ENCODE measurements around the gene ACTR1B. TPM values are rescaled to one million over a fixed set of nuclear protein-coding genes. Genes with fewer than 3 reads are reported as not detected.
"Not testable (repeated sequence)": the region's sequence is repeated elsewhere in the genome, so short reads cannot be mapped to it uniquely, and the experiment has no call there.

ACTR1B gene
- total RNA-seq, 1 donor from 2014 or later, result 42.9 TPM

DNA sequence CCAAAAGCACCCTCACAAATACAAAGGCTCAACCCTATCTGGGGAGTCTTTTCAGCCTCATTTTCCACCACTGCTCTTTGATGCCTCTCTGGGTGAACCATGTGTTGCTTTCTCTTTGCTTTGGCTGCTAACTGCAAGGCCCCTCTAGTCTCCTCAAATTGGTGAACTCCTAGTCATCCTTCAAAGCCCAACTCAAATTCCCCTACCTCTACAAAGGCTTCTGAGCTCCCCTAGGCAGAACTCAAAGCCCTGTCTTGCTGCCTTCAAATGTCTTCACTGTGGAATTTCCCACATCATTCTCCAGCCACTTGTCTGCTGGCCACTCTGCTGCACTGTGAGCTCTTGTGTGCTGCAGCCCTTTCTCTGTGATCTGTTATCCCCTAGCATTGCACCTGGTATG, 40.9 kb downstream of the ACTR1B start:
- H3K27ac ChIP-seq; DNase-seq (ENCODE audit: low spot score); H3K27me3 Mint-ChIP-seq (ENCODE audit: insufficient read depth, low read depth); H3K79me2 ChIP-seq (ENCODE audit: low read depth); H3K36me3 ChIP-seq; H2AFZ ChIP-seq (replicated peaks); H3K4me2 ChIP-seq; H3K9ac ChIP-seq; H3F3A ChIP-seq (ENCODE audit: low read depth); H3K9me3 ChIP-seq (ENCODE audit: low read depth); H3K4me3 Mint-ChIP-seq; H3K27me3 ChIP-seq; H3K4me1 ChIP-seq; H3K4me3 ChIP-seq; H3K36me3 Mint-ChIP-seq; H4K20me1 ChIP-seq (ENCODE audit: low read depth); H3K9me3 Mint-ChIP-seq: not testable (repeated sequence)
- peak overlapping the region; percentile 18 for H3K27ac Mint-ChIP-seq
- peaks cover 10% of the 10 kb centered on the region for H3K4me1 Mint-ChIP-seq

GRCh38 chr2:97620492-97620891, 43.4 kb downstream of the ACTR1B start:
- H3K36me3 Mint-ChIP-seq; H3K27me3 ChIP-seq; H3K4me3 ChIP-seq; H3K27ac Mint-ChIP-seq; H3F3A ChIP-seq (ENCODE audit: low read depth); H2AFZ ChIP-seq (replicated peaks); H3K4me2 ChIP-seq; H4K20me1 ChIP-seq (ENCODE audit: low read depth); H3K27ac ChIP-seq; H3K9me3 Mint-ChIP-seq; H3K27me3 Mint-ChIP-seq (ENCODE audit: insufficient read depth, low read depth); H3K9me3 ChIP-seq (ENCODE audit: low read depth); H3K4me1 ChIP-seq; H3K79me2 ChIP-seq (ENCODE audit: low read depth); DNase-seq (ENCODE audit: low spot score); H3K36me3 ChIP-seq; H3K9ac ChIP-seq: not testable (repeated sequence)
- peak overlapping the region; percentile 5 for H3K4me3 Mint-ChIP-seq
- H3K4me1 Mint-ChIP-seq, result peaks cover 10% of the 10 kb centered on the region

GRCh38 chr2:97618939-97619827, 44.7 kb downstream of the ACTR1B start:
- peak; percentile 30 for DNase-seq (ENCODE audit: low spot score)
- not testable (repeated sequence) for H3K4me1 ChIP-seq; H3K4me1 Mint-ChIP-seq; H3K27ac Mint-ChIP-seq; H3K27me3 ChIP-seq; H3K36me3 Mint-ChIP-seq; H3K27me3 Mint-ChIP-seq (ENCODE audit: insufficient read depth, low read depth); H3K79me2 ChIP-seq (ENCODE audit: low read depth); H3K4me2 ChIP-seq; H3K9ac ChIP-seq; H3K9me3 ChIP-seq (ENCODE audit: low read depth); H4K20me1 ChIP-seq (ENCODE audit: low read depth); H3F3A ChIP-seq (ENCODE audit: low read depth); H3K36me3 ChIP-seq; H3K9me3 Mint-ChIP-seq; H3K27ac ChIP-seq; H3K4me3 Mint-ChIP-seq; H3K4me3 ChIP-seq
- H2AFZ ChIP-seq (replicated peaks), result peak overlapping the region; percentile 68

GRCh38 chr2:97617911-97618310, 45.9 kb downstream of the ACTR1B start:
- H3K4me3 ChIP-seq, result no peak overlapping the region

GRCh38 chr2:97615746-97616145, 48.1 kb downstream of the ACTR1B start:
- H3K4me2 ChIP-seq; H3K4me1 ChIP-seq; H3K4me3 ChIP-seq; H3K27me3 Mint-ChIP-seq (ENCODE audit: insufficient read depth, low read depth); H3K36me3 ChIP-seq; H3K27me3 ChIP-seq; H3K79me2 ChIP-seq (ENCODE audit: low read depth); H3K9me3 ChIP-seq (ENCODE audit: low read depth); H3K4me3 Mint-ChIP-seq; H3F3A ChIP-seq (ENCODE audit: low read depth); H3K27ac Mint-ChIP-seq; H3K9ac ChIP-seq; H3K4me1 Mint-ChIP-seq; DNase-seq (ENCODE audit: low spot score); H3K36me3 Mint-ChIP-seq; H3K27ac ChIP-seq; H3K9me3 Mint-ChIP-seq; H4K20me1 ChIP-seq (ENCODE audit: low read depth); H2AFZ ChIP-seq (replicated peaks): not testable (repeated sequence)

More at GRCh38 chr2:97617911-97618310, 45.9 kb downstream of the ACTR1B start:
- H3K27ac Mint-ChIP-seq, result no peak overlapping the region
- H3K4me1 Mint-ChIP-seq, result peaks cover 8% of the 10 kb centered on the region
- no peak overlapping the region for H2AFZ ChIP-seq (replicated peaks)
- TF ChIP-seq EZH2phosphoT487 (IDR thresholded peaks at IDR 0.05) (no peak), EZH2 (IDR thresholded peaks at IDR 0.05) (no peak)
- TF ChIP-seq, protein P1, sequence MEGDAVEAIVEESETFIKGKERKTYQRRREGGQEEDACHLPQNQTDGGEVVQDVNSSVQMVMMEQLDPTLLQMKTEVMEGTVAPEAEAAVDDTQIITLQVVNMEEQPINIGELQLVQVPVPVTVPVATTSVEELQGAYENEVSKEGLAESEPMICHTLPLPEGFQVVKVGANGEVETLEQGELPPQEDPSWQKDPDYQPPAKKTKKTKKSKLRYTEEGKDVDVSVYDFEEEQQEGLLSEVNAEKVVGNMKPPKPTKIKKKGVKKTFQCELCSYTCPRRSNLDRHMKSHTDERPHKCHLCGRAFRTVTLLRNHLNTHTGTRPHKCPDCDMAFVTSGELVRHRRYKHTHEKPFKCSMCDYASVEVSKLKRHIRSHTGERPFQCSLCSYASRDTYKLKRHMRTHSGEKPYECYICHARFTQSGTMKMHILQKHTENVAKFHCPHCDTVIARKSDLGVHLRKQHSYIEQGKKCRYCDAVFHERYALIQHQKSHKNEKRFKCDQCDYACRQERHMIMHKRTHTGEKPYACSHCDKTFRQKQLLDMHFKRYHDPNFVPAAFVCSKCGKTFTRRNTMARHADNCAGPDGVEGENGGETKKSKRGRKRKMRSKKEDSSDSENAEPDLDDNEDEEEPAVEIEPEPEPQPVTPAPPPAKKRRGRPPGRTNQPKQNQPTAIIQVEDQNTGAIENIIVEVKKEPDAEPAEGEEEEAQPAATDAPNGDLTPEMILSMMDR (IDR thresholded peaks at IDR 0.05), result no peak
- DNase-seq (ENCODE audit: low spot score), result no peak
- no peak overlapping the region for H3K4me2 ChIP-seq
- H3K4me3 Mint-ChIP-seq, result no peak overlapping the region
- H3K27me3 Mint-ChIP-seq (ENCODE audit: insufficient read depth, low read depth), result peaks cover 3% of the 10 kb centered on the region
- H3F3A ChIP-seq (ENCODE audit: low read depth), result no peaks in the 10 kb centered on the region
- no peaks in the 10 kb centered on the region for H3K36me3 Mint-ChIP-seq
- H3K36me3 ChIP-seq, result no peaks in the 10 kb centered on the region
- H3K9me3 Mint-ChIP-seq, result no peaks in the 10 kb centered on the region
- no peak overlapping the region for H3K9ac ChIP-seq
- H3K4me1 ChIP-seq, result no peaks in the 10 kb centered on the region
- no peaks in the 10 kb centered on the region for H3K79me2 ChIP-seq (ENCODE audit: low read depth)
- no peaks in the 10 kb centered on the region for H3K27me3 ChIP-seq
- H4K20me1 ChIP-seq (ENCODE audit: low read depth), result no peaks in the 10 kb centered on the region
- no peak overlapping the region for H3K27ac ChIP-seq
- no peaks in the 10 kb centered on the region for H3K9me3 ChIP-seq (ENCODE audit: low read depth)

- H4K20me1 ChIP-seq (ENCODE audit: low read depth); DNase-seq (ENCODE audit: low spot score); H3K4me2 ChIP-seq; H3K27me3 ChIP-seq; H3K36me3 Mint-ChIP-seq; H3K4me3 Mint-ChIP-seq; H3K9ac ChIP-seq; H3K27me3 Mint-ChIP-seq (ENCODE audit: insufficient read depth, low read depth); H3K27ac ChIP-seq; H2AFZ ChIP-seq (replicated peaks); H3K79me2 ChIP-seq (ENCODE audit: low read depth); H3K4me1 ChIP-seq; H3K36me3 ChIP-seq; H3F3A ChIP-seq (ENCODE audit: low read depth); H3K4me3 ChIP-seq; H3K4me1 Mint-ChIP-seq; H3K27ac Mint-ChIP-seq; H3K9me3 Mint-ChIP-seq; H3K9me3 ChIP-seq (ENCODE audit: low read depth): not testable (repeated sequence)
Observed at GRCh38 chr2:97611895-97612294, 51.9 kb downstream of the ACTR1B start.

GRCh38 chr2:97608745-97609144, 55.1 kb downstream of the ACTR1B start:
- not testable (repeated sequence) for H4K20me1 ChIP-seq (ENCODE audit: low read depth); DNase-seq (ENCODE audit: low spot score); H2AFZ ChIP-seq (replicated peaks); H3K79me2 ChIP-seq (ENCODE audit: low read depth); H3K36me3 ChIP-seq; H3K4me2 ChIP-seq; H3K27ac Mint-ChIP-seq; H3K9me3 Mint-ChIP-seq; H3K4me3 Mint-ChIP-seq; H3K9me3 ChIP-seq (ENCODE audit: low read depth); H3K27ac ChIP-seq; H3K4me1 ChIP-seq; H3K36me3 Mint-ChIP-seq; H3K27me3 ChIP-seq; H3K4me1 Mint-ChIP-seq; H3K4me3 ChIP-seq; H3F3A ChIP-seq (ENCODE audit: low read depth); H3K27me3 Mint-ChIP-seq (ENCODE audit: insufficient read depth, low read depth); H3K9ac ChIP-seq

Measured in neural progenitor cell (in vitro differentiated cells).